ENCODE results near the gene ARHGEF6. TPM values are rescaled to one million over a fixed set of nuclear protein-coding genes. Genes with fewer than 3 reads are reported as not detected.

The ARHGEF6 gene
- total RNA-seq, 1 donor from 2014 or later, result 1.6 TPM

DNA sequence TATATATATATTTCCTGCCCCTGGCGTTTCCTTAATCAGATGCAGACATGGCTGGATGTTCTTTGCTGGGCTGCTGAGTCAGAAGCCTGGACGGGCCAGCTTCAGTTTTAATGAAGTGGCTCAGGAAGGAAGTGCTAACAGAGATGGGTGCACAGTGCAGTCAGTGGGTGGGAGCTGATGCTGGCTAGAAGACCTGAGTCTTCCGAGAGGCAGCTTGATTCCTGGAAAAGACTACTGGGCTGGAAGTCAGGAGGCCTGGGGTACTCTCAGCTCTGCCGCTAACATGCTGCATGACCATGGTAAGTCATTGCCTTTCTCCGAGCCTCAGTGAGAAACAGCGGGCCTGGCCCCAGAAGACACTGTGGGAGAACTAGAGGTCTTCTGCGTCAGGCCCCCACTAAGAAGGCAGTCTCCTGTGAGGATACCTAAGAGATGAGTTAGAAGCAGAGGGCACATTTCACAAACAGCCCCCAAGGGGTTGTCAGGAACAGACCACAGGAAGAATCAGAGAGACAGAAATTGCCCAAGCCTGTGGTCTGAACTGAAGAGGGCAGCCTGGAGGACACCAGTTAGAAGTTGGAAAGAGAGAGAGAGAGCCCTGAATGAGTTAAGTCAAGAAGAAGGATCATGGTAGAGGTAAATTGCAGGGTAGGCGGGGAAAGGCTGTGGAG, 141.1 kb downstream of the ARHGEF6 start:
- H3K36me3 ChIP-seq (ENCODE audit: control insufficient read depth, insufficient read depth, low read length), result no peaks in the 10 kb centered on the region
- no peak for DNase-seq (ENCODE audit: low read depth)
- TF ChIP-seq, protein P1, sequence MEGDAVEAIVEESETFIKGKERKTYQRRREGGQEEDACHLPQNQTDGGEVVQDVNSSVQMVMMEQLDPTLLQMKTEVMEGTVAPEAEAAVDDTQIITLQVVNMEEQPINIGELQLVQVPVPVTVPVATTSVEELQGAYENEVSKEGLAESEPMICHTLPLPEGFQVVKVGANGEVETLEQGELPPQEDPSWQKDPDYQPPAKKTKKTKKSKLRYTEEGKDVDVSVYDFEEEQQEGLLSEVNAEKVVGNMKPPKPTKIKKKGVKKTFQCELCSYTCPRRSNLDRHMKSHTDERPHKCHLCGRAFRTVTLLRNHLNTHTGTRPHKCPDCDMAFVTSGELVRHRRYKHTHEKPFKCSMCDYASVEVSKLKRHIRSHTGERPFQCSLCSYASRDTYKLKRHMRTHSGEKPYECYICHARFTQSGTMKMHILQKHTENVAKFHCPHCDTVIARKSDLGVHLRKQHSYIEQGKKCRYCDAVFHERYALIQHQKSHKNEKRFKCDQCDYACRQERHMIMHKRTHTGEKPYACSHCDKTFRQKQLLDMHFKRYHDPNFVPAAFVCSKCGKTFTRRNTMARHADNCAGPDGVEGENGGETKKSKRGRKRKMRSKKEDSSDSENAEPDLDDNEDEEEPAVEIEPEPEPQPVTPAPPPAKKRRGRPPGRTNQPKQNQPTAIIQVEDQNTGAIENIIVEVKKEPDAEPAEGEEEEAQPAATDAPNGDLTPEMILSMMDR (IDR thresholded peaks at IDR 0.05; ENCODE audit: insufficient read depth, low read length, poor library complexity, severe bottlenecking), result no peak
- no peaks in the 10 kb centered on the region for H3K27me3 ChIP-seq (ENCODE audit: control insufficient read depth, insufficient read depth, low read length)
- no peak overlapping the region for H3K4me3 ChIP-seq (ENCODE audit: low read depth, low read length)

DNA sequence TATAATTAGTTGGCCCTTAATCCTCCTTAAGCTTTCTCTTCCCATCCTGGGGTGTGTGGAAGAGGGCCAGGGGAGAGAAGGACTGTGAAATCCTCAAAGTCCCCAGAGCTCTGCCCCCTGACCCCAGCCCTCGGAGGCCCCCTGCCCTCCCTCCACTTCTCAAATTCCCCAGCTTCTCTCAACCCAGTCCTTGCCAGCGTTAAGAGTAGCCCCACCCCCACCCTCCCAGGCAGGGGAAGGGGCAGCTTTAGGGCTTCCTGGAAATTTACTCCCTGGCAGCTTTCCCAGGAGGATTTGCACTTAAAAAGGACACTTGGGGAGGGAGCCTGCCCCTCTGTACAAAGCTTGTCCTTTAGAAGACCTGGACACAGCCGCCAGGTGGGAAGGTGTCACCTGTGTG, 144.6 kb downstream of the ARHGEF6 start:
- TF ChIP-seq, protein P1 (IDR thresholded peaks at IDR 0.05; ENCODE audit: insufficient read depth, low read length, poor library complexity, severe bottlenecking), result no peak
- Histone ChIP-seq H3K27me3 (ENCODE audit: control insufficient read depth, insufficient read depth, low read length) (no peaks in the 10 kb centered on the region), H3K36me3 (ENCODE audit: control insufficient read depth, insufficient read depth, low read length) (no peaks in the 10 kb centered on the region), H3K4me3 (ENCODE audit: low read depth, low read length) (no peak overlapping the region)
- no peak for DNase-seq (ENCODE audit: low read depth)

DNA sequence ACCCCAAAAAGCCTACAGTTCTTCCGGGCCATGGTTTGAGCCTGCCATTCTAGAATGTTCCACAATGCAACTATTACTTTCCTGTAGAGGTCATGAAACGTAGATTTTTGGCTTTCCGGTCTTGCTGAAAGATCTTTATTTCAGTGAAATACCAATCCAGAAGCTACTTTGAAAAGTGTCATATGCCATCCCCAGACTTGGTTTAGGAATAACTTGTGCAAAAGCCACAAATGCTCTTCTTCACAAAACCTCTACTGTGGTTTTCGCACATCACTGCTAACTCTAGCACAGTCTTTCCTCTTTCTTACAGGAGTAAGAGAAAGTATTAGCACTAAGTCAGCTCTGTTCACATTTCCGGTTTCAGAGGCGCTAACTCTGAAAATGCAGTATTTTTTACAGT, 145.5 kb downstream of the ARHGEF6 start:
- TF ChIP-seq, protein P1 (IDR thresholded peaks at IDR 0.05; ENCODE audit: insufficient read depth, low read length, poor library complexity, severe bottlenecking), result no peak
- Histone ChIP-seq H3K27me3 (ENCODE audit: control insufficient read depth, insufficient read depth, low read length) (no peaks in the 10 kb centered on the region), H3K4me3 (ENCODE audit: low read depth, low read length) (no peak overlapping the region), H3K36me3 (ENCODE audit: control insufficient read depth, insufficient read depth, low read length) (no peaks in the 10 kb centered on the region)
- no peak for DNase-seq (ENCODE audit: low read depth)

DNA sequence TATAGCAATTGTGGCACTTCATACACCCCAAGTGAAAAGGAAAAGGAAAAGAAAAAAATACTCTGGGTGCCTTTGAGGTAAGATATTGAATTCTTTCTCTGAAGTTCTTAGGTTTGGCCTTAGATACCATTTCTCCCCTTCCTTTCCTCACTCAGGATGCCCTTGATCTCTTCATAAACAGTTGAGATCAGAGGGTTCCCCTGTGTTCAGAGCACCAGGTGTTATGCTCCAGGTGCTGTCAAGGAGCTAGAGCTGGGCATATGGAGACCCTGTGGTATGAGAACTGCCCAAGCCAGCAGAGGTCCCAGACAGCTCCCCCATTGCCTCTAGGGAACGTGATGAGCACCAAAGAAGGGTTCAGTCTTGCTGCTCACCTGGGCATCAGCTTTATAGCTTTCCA, 149.9 kb downstream of the ARHGEF6 start:
- TF ChIP-seq, protein P1 (IDR thresholded peaks at IDR 0.05; ENCODE audit: insufficient read depth, low read length, poor library complexity, severe bottlenecking), result no peak
- DNase-seq (ENCODE audit: low read depth), result no peak
- Histone ChIP-seq H3K4me3 (ENCODE audit: low read depth, low read length) (no peak overlapping the region), H3K36me3 (ENCODE audit: control insufficient read depth, insufficient read depth, low read length) (no peaks in the 10 kb centered on the region), H3K27me3 (ENCODE audit: control insufficient read depth, insufficient read depth, low read length) (no peaks in the 10 kb centered on the region)

DNA sequence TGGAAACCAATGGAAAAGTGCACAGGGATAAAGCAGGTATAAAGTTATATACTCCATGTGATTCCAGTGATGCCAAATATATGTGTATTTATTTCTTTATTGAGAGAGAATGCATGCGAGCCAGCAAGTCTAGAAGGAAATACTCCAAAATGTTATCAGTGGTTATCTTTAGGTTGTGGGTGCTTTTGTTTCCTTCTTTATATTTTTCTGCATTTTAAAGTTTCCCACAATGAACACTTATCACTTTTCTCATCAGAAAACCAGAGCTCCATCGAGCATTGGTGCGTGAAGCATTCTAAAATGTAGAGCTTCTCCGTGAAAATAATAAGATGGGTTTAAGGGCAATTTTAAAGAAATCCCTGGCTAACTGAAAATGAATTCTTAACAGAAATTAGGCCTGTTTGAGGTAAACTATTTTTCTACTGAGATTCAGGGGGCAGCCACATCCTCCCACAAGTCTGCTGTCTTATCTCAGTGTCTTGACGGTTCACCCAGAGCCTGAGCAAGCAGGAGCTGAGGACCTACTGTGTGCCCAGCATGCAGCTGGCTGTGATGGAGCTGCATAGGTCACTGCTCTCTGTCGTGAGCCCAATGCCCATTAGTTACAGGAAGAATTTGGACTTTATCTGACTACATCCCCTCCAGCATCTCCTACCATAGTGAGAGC, 151.5 kb downstream of the ARHGEF6 start:
- Histone ChIP-seq H3K27me3 (ENCODE audit: control insufficient read depth, insufficient read depth, low read length) (no peaks in the 10 kb centered on the region), H3K36me3 (ENCODE audit: control insufficient read depth, insufficient read depth, low read length) (no peaks in the 10 kb centered on the region), H3K4me3 (ENCODE audit: low read depth, low read length) (no peak overlapping the region)
- no peak for DNase-seq (ENCODE audit: low read depth)
- TF ChIP-seq, protein P1 (IDR thresholded peaks at IDR 0.05; ENCODE audit: insufficient read depth, low read length, poor library complexity, severe bottlenecking), result no peak
